AG04450 (cell line): ENCODE results near the gene TMEM53. TPM values are rescaled to one million over a fixed set of nuclear protein-coding genes. Genes with fewer than 3 reads are reported as not detected.

Experiments
- CTCF ChIA-PET: fragments of 300-600, 350-600 bp; formaldehyde crosslinking; extraction: SDS; loops from one replicate; lab custom pipeline; 2022; ENCODE audit warnings: antibody characterized with exemption, inconsistent platforms; lab: Charles Lee
- POLR2A ChIA-PET: fragments of 350-600 bp; formaldehyde crosslinking; extraction: SDS; loops from one replicate; lab custom pipeline; 2021; ENCODE audit warnings: antibody characterized with exemption, inconsistent platforms; lab: Yijun Ruan, JAX
- DNase-seq: peaks from one replicate; pipeline ENCODE4 v3.0.0-alpha.2; 2011; ENCODE audit warnings: low read depth, low spot score
- H3K27ac ChIP-seq: one replicate; pipeline ENCODE4 v1.5.1; 2012; ENCODE audit warnings: low read depth, low read length, control low read depth
- H3K27me3 ChIP-seq: one replicate; pipeline ENCODE4 v1.6.0; 2012; ENCODE audit warnings: low read length; ENCODE audit not compliant: control insufficient read depth, insufficient read depth
- H3K4me3 ChIP-seq: 2 replicates; pipeline ENCODE4 v1.5.1; 2011; ENCODE audit warnings: mild to moderate bottlenecking, low read depth, low read length, control low read depth
- H3K9me3 ChIP-seq: 2 replicates; pipeline ENCODE4 v1.5.1; 2012; ENCODE audit warnings: low read length; ENCODE audit not compliant: control insufficient read depth, insufficient read depth
- polyA plus RNA-seq: library from polyadenylated mRNA; depleted of rRNA; stranded (reverse); fragments of >200 nt; gene quantifications from 2 replicates; pipeline ENCODE4 v1.2.3, GENCODE V29; 2011
- TF ChIP-seq, protein P1 (sequence below): IDR thresholded peaks from 2 replicates; pipeline ENCODE4 v1.5.1; 2011; ENCODE audit warnings: low read depth, low read length, control low read depth, inconsistent platforms

TMEM53 gene
- polyA plus RNA-seq, 1 experiment: 4.4 TPM

GRCh38 chr1:44698138-44698537 lies 23.9 kb upstream of the TMEM53 start:
- TF ChIP-seq, protein P1, sequence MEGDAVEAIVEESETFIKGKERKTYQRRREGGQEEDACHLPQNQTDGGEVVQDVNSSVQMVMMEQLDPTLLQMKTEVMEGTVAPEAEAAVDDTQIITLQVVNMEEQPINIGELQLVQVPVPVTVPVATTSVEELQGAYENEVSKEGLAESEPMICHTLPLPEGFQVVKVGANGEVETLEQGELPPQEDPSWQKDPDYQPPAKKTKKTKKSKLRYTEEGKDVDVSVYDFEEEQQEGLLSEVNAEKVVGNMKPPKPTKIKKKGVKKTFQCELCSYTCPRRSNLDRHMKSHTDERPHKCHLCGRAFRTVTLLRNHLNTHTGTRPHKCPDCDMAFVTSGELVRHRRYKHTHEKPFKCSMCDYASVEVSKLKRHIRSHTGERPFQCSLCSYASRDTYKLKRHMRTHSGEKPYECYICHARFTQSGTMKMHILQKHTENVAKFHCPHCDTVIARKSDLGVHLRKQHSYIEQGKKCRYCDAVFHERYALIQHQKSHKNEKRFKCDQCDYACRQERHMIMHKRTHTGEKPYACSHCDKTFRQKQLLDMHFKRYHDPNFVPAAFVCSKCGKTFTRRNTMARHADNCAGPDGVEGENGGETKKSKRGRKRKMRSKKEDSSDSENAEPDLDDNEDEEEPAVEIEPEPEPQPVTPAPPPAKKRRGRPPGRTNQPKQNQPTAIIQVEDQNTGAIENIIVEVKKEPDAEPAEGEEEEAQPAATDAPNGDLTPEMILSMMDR: no peak
- peaks cover 2% of the 10 kb centered on the region for H3K27me3 ChIP-seq
- H3K4me3 ChIP-seq: no peak overlapping the region
- H3K9me3 ChIP-seq: no peaks in the 10 kb centered on the region
- no peak for DNase-seq
- ChIA-PET CTCF (no interaction called here), POLR2A (no interaction called here)
- H3K27ac ChIP-seq: no peak overlapping the region

GRCh38 chr1:44696789-44697345 lies 22.6 kb upstream of the TMEM53 start:
- TF ChIP-seq, protein P1: no peak
- Histone ChIP-seq H3K27ac (no peak overlapping the region), H3K27me3 (peaks cover 2% of the 10 kb centered on the region), H3K9me3 (no peaks in the 10 kb centered on the region), H3K4me3 (no peak overlapping the region)
- no peak for DNase-seq
- ChIA-PET POLR2A (interaction anchor here (0.6 kb wide), 1 partner anchor 25 kb away, joined by 3 read pairs; no protein-coding TSS in a partner anchor), CTCF (interaction anchor here (0.7 to 0.8 kb wide), 2 partner anchors 17 to 18 kb away, joined by 3 read pairs; no protein-coding TSS in a partner anchor)

- Histone ChIP-seq H3K27ac (no peak overlapping the region), H3K9me3 (no peaks in the 10 kb centered on the region), H3K4me3 (no peak overlapping the region), H3K27me3 (peaks cover 2% of the 10 kb centered on the region)
- no peak for DNase-seq
- ChIA-PET CTCF (interaction anchor here (0.7 kb wide), 1 partner anchor 17 kb away, joined by 3 read pairs; no protein-coding TSS in a partner anchor), POLR2A (no interaction called here)
- TF ChIP-seq, protein P1: no peak
These were observed 21.8 kb upstream of the TMEM53 start for GRCh38 chr1:44696101-44696500.

DNA sequence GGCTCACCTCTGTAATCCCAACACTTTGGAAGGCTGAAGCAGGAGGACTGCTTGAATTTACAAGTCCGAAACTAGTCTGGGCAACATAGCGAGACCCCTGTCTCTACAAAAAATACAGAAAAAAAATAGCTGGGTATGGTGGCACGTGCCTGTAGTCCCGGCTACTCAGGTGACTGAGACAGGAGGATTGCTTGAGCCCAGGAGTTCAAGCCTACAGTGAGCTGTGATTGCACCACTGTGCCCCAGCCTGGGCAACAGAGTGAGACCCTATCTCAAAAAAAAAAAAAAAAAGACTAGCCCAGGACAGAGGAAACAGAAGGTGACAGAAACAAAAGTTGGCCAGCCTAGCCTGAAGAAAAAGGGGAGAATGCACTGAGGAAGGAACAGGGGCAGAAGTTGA lies 21.4 kb upstream of the TMEM53 start:
- Histone ChIP-seq H3K27me3 (peaks cover 2% of the 10 kb centered on the region), H3K9me3 (no peaks in the 10 kb centered on the region), H3K27ac (no peak overlapping the region), H3K4me3 (no peak overlapping the region)
- TF ChIP-seq, protein P1: no peak
- no peak for DNase-seq
- POLR2A ChIA-PET: no interaction called here
- CTCF ChIA-PET: interaction anchor here (1.0 kb wide), 1 partner anchor 36 kb away, joined by 4 read pairs; the partner anchor contains the start of gene RNU5D-1

DNA sequence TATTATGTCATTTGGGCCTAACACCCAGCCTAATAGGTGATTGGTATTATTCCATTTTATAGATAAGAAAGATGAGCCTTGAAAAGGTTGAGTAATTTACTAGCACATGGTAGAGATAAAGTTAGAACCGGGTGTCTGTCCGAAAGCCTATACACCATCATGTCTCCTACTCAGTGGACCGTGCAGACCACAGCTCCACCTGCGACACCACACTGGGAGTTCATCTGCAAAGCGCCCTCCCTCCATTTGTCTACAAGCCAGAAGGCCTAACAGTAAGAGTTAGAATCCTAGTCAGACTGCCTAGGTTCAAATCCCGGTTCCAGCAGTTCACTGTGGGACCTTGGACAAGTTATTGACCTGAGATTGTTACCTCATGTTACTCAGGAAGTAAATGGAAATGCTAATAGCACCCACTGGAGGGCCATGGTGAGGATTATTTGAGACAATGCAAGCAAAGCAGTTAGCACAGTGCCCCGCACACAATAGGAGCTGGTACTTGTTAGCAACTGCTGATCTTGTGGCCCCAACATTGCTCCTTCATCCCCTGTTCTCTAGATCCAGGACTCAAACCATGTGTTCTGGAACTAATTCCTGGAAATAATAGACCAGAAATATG lies 20.7 kb upstream of the TMEM53 start:
- CTCF ChIA-PET: interaction anchor here (1.0 kb wide), 1 partner anchor 36 kb away, joined by 4 read pairs; the partner anchor contains the start of gene RNU5D-1
- TF ChIP-seq, protein P1: no peak
- POLR2A ChIA-PET: no interaction called here
- H3K27me3 ChIP-seq: peaks cover 2% of the 10 kb centered on the region
- H3K4me3 ChIP-seq: no peak overlapping the region
- DNase-seq: no peak
- H3K27ac ChIP-seq: no peak overlapping the region
- no peaks in the 10 kb centered on the region for H3K9me3 ChIP-seq
